ENCODE data around the gene PAF1. TPM values are rescaled to one million over a fixed set of nuclear protein-coding genes. Genes with fewer than 3 reads are reported as not detected.

The PAF1 gene
- total and polyA plus RNA-seq, 2 of the 13 experiments (the other 11 are each of a cell fraction or from before 2014, with no cell fraction given): 30.2 to 31.1 TPM

- TF ChIP-seq ZGPAT (CRISPR knock-in tag; IDR thresholded peaks at IDR 0.05) (peak; percentile 10; the same call in 1 of the 2 replicates), MLLT10 (CRISPR knock-in tag; IDR thresholded peaks at IDR 0.05) (no peak), CENPX (CRISPR knock-in tag; IDR thresholded peaks at IDR 0.05) (no peak), PPARG (CRISPR knock-in tag; conservative IDR thresholded peaks at IDR 0.05) (no peak), NPAS2 (CRISPR knock-in tag; IDR thresholded peaks at IDR 0.05; ENCODE audit: borderline replicate concordance) (no peak), ZNF570 (CRISPR knock-in tag; IDR thresholded peaks at IDR 0.05; ENCODE audit: borderline replicate concordance) (no peak), ZNF816 (CRISPR knock-in tag; IDR thresholded peaks at IDR 0.05; ENCODE audit: borderline replicate concordance) (no peak), ZBTB1 (CRISPR knock-in tag; IDR thresholded peaks at IDR 0.05; ENCODE audit: borderline replicate concordance) (no peak), NFYC (CRISPR knock-in tag; IDR thresholded peaks at IDR 0.05) (no peak), ZNF281 (CRISPR knock-in tag; IDR thresholded peaks at IDR 0.05; ENCODE audit: borderline replicate concordance) (peak; percentile 72; the same call in 1 of the 2 replicates), PBX2 (CRISPR knock-in tag; IDR thresholded peaks at IDR 0.05) (no peak), TFAP4 (IDR thresholded peaks at IDR 0.05; ENCODE audit: borderline replicate concordance, low read depth) (no peak), TFDP1 (CRISPR knock-in tag; IDR thresholded peaks at IDR 0.05; ENCODE audit: borderline replicate concordance) (no peak), SIX4 (CRISPR knock-in tag; IDR thresholded peaks at IDR 0.05) (no peak), TEF (CRISPR knock-in tag; IDR thresholded peaks at IDR 0.05) (no peak), ATF1 (CRISPR knock-in tag; IDR thresholded peaks at IDR 0.05) (no peak), ZNF317 (CRISPR knock-in tag; IDR thresholded peaks at IDR 0.05) (no peak), ZBTB37 (CRISPR knock-in tag; IDR thresholded peaks at IDR 0.05) (no peak)
Measured at GRCh38 chr19:39405958-39406655, 15.2 kb upstream of the PAF1 start (continued).

Measured in HepG2 (cell line).